Stimulated activated effector memory CD8-positive, alpha-beta T cell treated with anti-CD3 and anti-CD28 coated beads, Interleukin-12 subunit alpha, Interleukin-12 subunit beta, amount 100 ng/mL, for 72 hours (primary cell): ENCODE results near the gene SLC17A7.

Experiments
- ATAC-seq: fragments of 150-1000 bp; cut with Tn5 transposase; 2 replicates; pipeline ENCODE4 v1.10.0; 2021
- DNase-seq, 2 donors: peaks; one replicate each; pipeline ENCODE4 v3.0.0; 2021 to 2022; ENCODE audit warnings: low spot score in 2 of 2
- H3K27ac Mint-ChIP-seq: one replicate; pipeline ENCODE4 v1.8.0; 2022; ENCODE audit warnings: mild to moderate bottlenecking, mixed read lengths
- H3K36me3 Mint-ChIP-seq: one replicate; pipeline ENCODE4 v1.8.0; 2022; ENCODE audit warnings: mild to moderate bottlenecking, mixed read lengths
- H3K4me1 Mint-ChIP-seq: one replicate; pipeline ENCODE4 v1.8.0; 2022; ENCODE audit warnings: mixed read lengths
- H3K4me3 Mint-ChIP-seq: one replicate; pipeline ENCODE4 v1.8.0; 2022; ENCODE audit warnings: mild to moderate bottlenecking, mixed read lengths
- H3K9me3 Mint-ChIP-seq: one replicate; pipeline ENCODE4 v1.8.0; 2022; ENCODE audit warnings: mixed read lengths

Gene SLC17A7

DNA sequence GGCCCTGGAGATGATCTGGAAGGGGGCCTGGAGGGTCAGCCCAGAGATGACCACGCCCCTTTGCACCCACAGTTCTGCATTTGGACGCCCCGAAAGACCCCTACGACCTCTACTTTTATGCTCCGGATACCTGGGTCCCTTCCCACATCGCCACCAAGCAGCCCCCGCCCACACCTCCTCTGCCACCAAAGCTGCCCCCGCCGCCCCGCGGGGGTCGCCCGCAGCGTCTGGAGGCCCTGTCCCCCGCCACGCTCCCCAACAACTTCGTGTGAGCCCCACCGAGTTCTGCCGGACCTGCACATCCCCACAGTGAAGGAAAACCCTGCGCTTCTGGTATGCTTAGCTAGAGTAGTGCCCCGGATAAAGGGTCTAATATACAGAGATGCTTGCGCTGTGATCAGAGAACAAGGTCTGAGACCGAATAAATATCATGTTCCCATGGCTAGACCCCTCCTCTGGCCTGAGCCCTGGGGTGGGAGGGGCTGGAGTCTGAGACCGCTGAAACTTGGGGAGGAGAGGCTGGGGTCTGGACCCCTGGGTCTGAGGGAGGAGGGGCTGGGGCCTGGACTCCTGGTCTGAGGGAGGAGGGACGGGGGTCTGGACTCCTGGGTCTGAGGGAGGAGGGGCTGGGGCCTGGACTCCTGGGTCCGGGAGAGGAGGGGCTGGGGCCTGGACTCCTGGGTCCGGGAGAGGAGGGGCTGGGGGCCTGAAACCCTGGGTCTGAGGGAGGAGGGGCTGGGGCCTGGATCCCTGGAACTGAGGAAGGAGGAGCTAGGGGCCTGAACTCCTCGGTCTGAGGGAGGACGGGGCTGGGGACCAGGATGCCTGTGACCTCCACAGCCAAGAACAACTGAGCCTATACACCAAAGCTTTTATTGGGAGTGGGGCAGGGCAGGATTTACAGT lies 12.5 kb downstream of the SLC17A7 start:
- no peaks in the 10 kb centered on the region for H3K9me3 Mint-ChIP-seq
- H3K27ac Mint-ChIP-seq: no peak overlapping the region
- H3K36me3 Mint-ChIP-seq: peaks cover 9% of the 10 kb centered on the region
- H3K4me3 Mint-ChIP-seq: peak overlapping the region; percentile 46
- no peak for DNase-seq
- peaks cover 67% of the 10 kb centered on the region for H3K4me1 Mint-ChIP-seq
- no peak for ATAC-seq

DNA sequence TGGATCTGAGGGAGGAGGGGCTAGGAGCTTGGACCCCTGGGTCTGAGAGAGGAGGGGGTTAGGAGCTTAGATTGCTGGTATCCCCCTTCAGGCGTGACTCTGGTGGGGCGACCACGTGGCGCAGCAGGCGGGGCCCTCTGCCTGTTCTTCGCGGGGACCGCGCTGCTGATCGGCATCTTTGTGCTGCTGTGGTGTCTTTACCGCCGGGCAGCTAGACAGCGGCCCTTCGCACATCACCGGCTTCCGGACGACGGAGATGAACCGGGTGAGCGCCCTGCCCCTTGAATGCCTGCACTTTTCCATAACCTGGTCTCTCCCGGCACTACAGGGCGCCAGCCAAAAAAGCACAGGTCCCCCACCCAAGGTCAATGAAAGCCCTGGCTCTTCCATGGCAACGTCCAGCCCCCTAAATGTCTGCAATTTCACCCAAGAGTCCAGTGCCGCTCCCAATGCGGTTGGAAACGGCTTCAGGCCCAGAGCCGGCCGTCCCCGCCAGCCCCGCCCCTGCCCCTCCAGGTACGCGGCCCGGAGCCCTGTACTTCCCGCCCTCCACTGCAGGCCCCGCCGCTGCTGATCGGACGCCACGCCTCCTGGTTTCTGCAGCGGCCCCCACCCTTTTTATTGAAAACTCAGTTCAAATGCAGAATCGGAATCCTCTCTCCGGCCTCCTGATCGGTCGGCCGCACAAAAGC lies 13.3 kb downstream of the SLC17A7 start:
- Mint-ChIP-seq H3K9me3 (no peaks in the 10 kb centered on the region), H3K27ac (no peak overlapping the region), H3K36me3 (peaks cover 9% of the 10 kb centered on the region), H3K4me1 (peaks cover 69% of the 10 kb centered on the region), H3K4me3 (peak overlapping the region; percentile 46)
- ATAC-seq: peak; percentile 61
- no peak for DNase-seq

DNA sequence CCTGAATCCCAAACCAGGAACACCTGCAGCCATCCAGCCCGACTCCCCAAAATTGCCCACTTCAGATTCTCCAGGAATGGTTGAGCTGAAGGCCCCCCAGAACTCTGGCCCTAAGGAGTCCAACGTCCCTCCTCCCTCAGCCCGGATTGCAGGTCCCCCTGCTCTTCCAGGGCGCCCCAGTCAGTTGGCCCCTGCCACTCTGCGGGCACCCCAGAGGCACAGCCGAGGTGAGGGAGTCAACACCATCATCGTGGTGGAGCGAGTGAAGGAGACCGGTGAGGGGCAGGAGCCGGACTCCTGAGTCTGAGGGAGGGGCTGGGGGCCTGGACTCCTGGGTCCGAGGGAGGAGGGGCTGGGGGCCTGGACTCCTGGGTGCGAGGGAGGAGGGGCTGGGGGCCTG lies 14.0 kb downstream of the SLC17A7 start:
- no peak overlapping the region for H3K27ac Mint-ChIP-seq
- H3K36me3 Mint-ChIP-seq: peaks cover 9% of the 10 kb centered on the region
- DNase-seq (no peak), ATAC-seq (no peak)
- peak overlapping the region; percentile 46 for H3K4me3 Mint-ChIP-seq
- H3K4me1 Mint-ChIP-seq: peaks cover 73% of the 10 kb centered on the region
- H3K9me3 Mint-ChIP-seq: no peaks in the 10 kb centered on the region

DNA sequence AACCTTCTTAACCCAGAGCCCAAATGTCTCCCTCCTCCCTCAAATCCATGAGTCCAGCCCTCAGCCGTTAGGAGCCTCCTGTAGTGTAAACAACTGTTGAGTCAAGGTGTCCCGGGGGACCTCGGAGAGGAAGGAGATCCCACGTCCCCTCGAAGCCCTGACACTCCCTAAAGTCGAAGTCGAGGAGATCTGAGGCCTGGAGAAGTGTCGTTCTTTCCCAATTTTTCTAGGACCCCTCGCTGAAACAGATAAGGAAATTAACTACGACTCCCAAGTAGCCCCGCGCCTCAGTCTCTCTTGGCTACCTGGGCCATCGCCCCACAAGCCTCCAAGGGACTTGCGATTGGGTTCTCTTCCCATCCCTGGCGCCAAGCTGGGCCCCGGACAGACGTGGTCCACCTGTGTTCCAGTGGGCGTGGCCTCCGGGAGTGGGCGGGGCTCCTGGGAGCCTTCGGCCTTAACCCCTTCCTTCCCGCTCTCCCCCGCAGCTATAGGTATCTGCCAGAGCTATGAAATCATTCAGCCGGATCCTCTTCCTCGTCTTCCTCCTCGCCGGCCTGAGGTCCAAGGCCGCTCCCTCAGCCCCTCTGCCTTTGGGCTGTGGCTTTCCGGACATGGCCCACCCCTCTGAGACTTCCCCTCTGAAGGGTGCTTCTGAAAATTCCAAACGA lies 15.3 kb downstream of the SLC17A7 start:
- H3K4me3 Mint-ChIP-seq: no peak overlapping the region
- peaks cover 80% of the 10 kb centered on the region for H3K4me1 Mint-ChIP-seq
- DNase-seq (no peak), ATAC-seq (no peak)
- H3K36me3 Mint-ChIP-seq: peaks cover 9% of the 10 kb centered on the region
- no peaks in the 10 kb centered on the region for H3K9me3 Mint-ChIP-seq
- H3K27ac Mint-ChIP-seq: no peak overlapping the region

DNA sequence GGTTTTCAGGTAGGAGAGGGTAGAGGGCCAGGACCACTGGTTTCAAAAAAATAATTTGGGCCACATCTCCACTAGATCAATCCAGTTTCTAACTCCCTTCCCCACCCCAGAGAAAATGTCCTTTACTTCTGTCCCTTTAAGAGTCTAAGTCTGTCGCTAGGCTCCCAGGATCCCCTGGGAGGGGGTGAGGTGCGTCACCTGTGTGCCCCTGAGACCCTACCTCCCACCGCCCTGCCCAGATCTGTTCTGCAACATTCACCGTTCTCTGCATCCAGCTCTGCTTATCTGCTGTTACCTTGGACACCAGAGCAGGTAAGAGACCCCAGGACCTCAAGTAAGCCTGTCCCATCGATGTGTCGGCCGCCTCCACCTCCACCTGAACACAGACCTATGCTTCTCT lies 16.1 kb downstream of the SLC17A7 start, which contains the start of gene GFY:
TSS of gene GFY (plus strand) at position 211 of the 400 bp plus-strand sequence. CDS start 1,043 bp downstream, outside the sequence.
- peak within 1 kb of the TSS; percentile 77 for H3K4me3 Mint-ChIP-seq

DNA sequence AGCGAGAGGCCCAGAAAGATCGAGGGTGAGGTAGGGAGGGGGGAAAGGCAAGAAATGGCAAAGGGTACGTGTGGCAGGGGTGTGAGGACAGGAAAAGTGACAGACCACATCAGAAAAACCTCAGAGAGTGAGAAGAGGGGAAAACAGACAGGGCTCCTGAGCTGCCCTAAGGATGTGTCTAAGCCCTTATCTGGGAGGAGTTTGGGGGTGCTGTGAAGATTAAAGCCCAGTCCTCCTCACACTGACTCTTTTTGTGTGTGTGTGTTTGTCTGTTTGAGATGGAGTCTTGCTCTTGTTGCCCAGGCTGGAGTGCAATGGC lies 17.4 kb downstream of the SLC17A7 start:
- H3K4me1 Mint-ChIP-seq: peaks cover 66% of the 10 kb centered on the region
- peak; percentile 8 for ATAC-seq
- no peak for DNase-seq
- H3K36me3 Mint-ChIP-seq: peaks cover 4% of the 10 kb centered on the region
- H3K9me3 Mint-ChIP-seq: no peaks in the 10 kb centered on the region
- H3K27ac Mint-ChIP-seq: no peak overlapping the region
- H3K4me3 Mint-ChIP-seq: peak overlapping the region; percentile 77

More for the DNA sequence above, 16.1 kb downstream of the SLC17A7 start, which contains the start of gene GFY:
- Mint-ChIP-seq H3K36me3 (peaks cover 4% of the 10 kb centered on the region), H3K4me1 (peaks cover 73% of the 10 kb centered on the region), H3K27ac (no peak within 1 kb of the TSS), H3K9me3 (no peaks in the 10 kb centered on the region)
- DNase-seq (no peak), ATAC-seq (no peak)

DNA sequence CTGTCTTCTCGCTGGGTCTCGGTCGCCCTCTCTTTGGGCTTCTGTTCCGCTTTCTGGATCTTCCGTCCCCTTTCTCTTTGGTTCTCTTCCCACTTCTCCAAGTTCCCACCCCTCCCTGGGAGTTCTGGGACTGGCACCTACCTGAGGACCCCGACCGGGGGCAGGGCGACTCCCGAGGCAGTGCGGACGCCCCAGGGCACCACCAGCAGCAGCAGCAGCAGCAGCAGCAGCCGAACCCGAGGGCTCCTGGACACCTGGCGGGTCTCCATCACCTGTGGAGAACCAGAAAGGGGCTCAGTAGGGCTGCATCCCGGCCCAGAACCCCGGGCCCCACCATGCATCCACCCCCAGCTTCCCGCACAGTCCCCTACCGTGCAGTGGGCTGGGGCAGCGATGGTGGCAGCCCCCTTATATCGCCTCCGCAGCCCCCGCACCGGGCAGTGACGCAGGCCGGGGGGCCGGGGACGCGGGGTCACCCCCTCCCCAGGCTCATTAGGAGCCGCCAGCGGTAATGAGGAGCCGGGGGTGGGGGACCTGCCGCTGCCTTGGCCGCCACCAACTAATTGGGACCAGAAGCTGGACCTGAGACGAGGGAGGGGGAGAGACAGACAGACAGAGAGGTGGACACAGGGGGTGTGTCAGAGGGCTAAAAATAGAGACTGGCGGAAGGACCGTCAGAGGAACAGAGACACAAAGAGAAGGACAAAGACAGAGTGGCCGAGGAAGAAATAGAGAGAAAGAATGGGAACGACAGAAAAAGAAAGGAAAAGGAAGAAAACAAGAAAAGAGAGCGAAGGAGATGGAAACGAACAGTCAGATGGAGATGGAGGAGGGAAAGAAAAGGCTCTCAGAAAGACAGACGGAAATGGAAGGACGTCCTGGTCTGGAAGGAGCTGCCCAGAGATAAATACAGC lies 18.0 kb downstream of the SLC17A7 start, which contains the start of gene PTH2:
TSS of gene PTH2 (minus strand) at position 371 of the 914 bp plus-strand sequence. CDS start at position 269, 102 bp downstream.
- peak within 1 kb of the TSS; percentile 77 for H3K4me3 Mint-ChIP-seq
- ATAC-seq (no peak), DNase-seq (no peak)
- H3K27ac Mint-ChIP-seq: no peak within 1 kb of the TSS
- peaks cover 4% of the 10 kb centered on the region for H3K36me3 Mint-ChIP-seq
- peaks cover 60% of the 10 kb centered on the region for H3K4me1 Mint-ChIP-seq
- H3K9me3 Mint-ChIP-seq: no peaks in the 10 kb centered on the region

DNA sequence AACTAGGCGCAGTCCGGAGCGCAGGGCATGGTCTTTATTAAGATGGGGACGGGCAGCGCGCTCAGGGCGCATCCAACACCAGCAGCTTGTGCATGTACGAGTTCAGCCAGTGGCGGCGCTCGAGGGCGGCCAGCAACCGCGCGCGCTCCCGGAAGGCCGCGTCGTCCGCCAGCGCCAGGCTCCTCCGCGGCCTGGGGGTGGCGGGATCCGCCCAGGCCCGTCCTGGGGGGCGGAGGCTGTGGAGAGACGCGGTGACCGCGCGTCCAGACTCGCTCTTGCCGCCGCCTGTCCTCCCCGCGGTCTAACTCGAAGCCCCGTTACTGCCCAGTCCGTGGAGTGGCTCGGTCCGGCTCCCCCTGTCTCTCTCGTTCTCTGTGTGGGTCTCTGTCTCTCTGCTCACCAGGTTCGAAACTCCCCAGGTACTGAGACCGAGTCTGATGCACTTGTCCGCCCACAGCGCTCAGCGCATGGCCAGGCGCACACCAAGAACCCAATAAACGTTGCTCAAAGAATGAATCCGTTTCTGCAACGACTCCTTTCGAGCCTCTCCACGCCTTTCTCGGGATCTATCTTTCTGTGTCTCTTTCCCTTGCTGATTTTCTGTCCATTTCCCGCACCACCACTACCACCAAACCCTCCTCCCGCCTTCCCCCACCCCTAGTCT lies 18.8 kb downstream of the SLC17A7 start:
- DNase-seq (peak; percentile 59 to 77), ATAC-seq (peak; percentile 77)
- Mint-ChIP-seq H3K27ac (no peak overlapping the region), H3K36me3 (peaks cover 4% of the 10 kb centered on the region), H3K4me3 (peak overlapping the region; percentile 77), H3K9me3 (no peaks in the 10 kb centered on the region), H3K4me1 (peaks cover 52% of the 10 kb centered on the region)

DNA sequence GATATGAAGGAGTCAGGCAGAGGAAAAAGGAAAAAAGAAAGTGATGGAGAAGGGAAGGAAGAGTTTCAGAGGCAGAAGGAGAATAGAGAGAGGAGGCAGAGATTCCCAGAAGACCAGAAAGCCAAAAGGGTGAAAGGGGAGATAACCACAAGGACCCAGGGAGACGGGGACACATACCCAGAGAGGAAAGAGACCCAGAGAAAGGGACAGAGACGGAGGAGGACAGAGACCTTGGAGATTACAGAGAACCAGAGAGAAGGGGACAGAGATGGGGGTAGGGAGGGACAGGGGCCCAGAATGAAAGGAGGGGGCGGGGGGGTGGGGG lies 19.5 kb downstream of the SLC17A7 start:
- H3K4me3 Mint-ChIP-seq: peak overlapping the region; percentile 77
- no peak overlapping the region for H3K27ac Mint-ChIP-seq
- no peak for DNase-seq
- no peaks in the 10 kb centered on the region for H3K9me3 Mint-ChIP-seq
- ATAC-seq: no peak
- peaks cover 4% of the 10 kb centered on the region for H3K36me3 Mint-ChIP-seq
- peaks cover 46% of the 10 kb centered on the region for H3K4me1 Mint-ChIP-seq

DNA sequence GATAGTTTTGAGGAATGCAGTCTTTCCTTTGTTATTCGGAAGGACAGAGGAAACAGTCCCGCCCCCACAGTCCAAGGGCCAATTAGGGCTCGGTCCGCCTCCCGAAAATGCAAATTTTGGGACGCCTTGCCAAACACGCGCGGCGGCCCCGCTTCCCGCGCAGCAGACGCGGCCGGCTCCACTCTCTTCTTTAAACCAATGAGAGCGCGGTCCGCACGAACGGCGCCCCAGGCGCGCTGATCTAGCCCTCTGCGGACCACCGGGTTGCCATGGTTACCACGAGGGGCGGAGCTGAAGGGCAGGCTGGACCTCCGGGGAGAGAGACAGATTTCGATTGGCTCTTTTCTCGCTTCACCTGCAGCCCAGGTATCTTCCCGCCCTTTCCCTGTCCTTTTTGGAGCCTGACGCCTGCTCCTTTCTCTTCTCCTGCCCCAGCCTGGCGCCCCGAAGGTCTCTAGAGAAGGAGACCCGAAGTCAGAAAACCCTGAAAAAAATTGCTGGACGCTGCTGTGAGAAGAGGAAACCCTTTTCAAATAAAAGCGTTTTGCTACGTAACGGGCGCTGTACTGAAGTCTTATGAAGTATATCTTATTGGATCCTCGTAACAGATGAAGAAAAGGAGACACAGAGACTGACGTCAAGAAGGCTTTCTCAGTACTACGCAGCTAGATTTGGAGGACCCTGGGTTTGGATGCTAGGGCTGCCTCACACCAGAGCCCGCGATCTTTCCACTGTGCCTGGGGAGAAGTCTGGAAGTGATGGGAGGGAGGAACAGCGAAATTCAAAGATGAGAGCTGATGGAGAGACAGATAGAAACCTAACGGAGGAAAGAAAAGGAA lies 20.1 kb downstream of the SLC17A7 start:
- Mint-ChIP-seq H3K4me3 (peak overlapping the region; percentile 77), H3K27ac (no peak overlapping the region), H3K36me3 (peaks cover 4% of the 10 kb centered on the region), H3K4me1 (peaks cover 40% of the 10 kb centered on the region), H3K9me3 (no peaks in the 10 kb centered on the region)
- ATAC-seq (no peak), DNase-seq (no peak)

DNA sequence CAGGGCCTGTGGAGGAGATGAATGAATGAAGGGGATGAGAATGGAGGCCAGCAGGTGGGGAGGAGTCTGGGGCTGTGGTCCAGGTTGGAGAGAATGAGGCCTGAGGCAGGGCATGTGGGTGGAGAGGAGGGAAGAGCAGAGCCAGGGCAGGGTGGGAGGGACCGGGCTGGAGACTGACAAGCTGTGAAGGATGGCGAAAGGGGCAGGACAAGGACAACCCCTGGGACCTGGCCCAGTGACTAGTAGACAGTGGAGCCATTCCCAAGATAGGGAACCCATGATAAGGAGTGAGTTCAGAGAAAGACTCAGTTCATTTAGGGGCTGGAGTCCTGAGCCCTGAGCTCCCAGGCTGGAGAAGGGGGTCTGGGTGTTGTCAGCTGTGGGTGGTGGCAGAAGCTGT lies 21.1 kb downstream of the SLC17A7 start:
- H3K4me1 Mint-ChIP-seq: peaks cover 30% of the 10 kb centered on the region
- ATAC-seq (no peak), DNase-seq (no peak)
- no peak overlapping the region for H3K4me3 Mint-ChIP-seq
- peaks cover 4% of the 10 kb centered on the region for H3K36me3 Mint-ChIP-seq
- H3K9me3 Mint-ChIP-seq: no peaks in the 10 kb centered on the region
- H3K27ac Mint-ChIP-seq: no peak overlapping the region

DNA sequence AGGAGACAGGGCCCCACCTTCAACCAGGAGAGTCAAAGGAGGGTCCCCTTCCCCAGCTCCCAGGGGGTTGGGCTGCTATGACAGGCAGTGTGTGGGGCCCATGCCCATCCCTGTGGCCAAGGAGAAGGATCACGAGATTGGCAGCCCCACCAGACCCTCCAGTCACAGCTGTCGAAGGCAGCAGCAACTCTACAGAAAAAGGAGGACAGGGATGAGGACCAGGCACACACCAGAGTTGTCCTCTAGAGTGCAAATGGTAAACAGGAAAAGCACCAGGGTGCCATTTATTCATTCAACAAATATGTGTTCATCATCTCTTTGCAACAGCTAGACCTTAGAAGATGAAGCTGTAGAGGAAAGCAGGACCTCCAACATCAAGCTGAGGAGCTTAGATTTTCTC lies 22.2 kb downstream of the SLC17A7 start:
- Mint-ChIP-seq H3K9me3 (no peaks in the 10 kb centered on the region), H3K27ac (no peak overlapping the region), H3K4me1 (peaks cover 30% of the 10 kb centered on the region), H3K4me3 (no peak overlapping the region), H3K36me3 (no peaks in the 10 kb centered on the region)
- DNase-seq: no peak
- ATAC-seq: no peak

DNA sequence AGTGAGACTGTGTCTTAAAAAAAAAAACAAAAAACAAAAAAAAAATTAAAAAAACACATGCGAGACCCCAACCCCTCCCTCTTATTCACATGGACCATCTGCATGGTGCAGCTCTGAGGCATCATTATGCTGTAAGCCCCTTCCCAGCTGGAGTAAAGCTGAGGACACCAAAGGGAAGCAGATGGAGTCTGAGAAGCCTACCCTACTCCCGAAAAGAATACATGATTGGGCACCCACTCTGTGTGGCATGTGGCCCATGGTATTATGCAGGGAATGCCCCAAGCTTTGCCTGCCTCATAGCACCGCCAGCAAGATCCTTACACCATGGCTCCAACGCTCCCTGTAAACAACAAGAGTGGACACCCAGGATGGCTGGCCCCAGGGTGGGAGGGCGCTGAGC lies 22.8 kb downstream of the SLC17A7 start:
- DNase-seq: no peak
- no peak for ATAC-seq
- H3K27ac Mint-ChIP-seq: no peak overlapping the region

More for the DNA sequence above, 22.8 kb downstream of the SLC17A7 start:
- H3K9me3 Mint-ChIP-seq: no peaks in the 10 kb centered on the region
- peaks cover 23% of the 10 kb centered on the region for H3K4me1 Mint-ChIP-seq
- H3K4me3 Mint-ChIP-seq: no peak overlapping the region
- H3K36me3 Mint-ChIP-seq: no peaks in the 10 kb centered on the region
